Thyroid gland (tissue), 4 donors: ENCODE results near the gene TOMM20L. TPM values are rescaled to one million over a fixed set of nuclear protein-coding genes. Genes with fewer than 3 reads are reported as not detected.

Experiments used
- DNase-seq, 2 donors: peaks; one replicate each; pipeline ENCODE4 v3.0.0-alpha.2; 2019
- H3K27ac ChIP-seq, 3 donors: fragments of 200-600 bp; sonication (generic); 1 replicate in 2 of 3; 2 replicates in 1 of 3; pipeline ENCODE4 v1.5.1; 2016 to 2019; ENCODE audit warnings: mild to moderate bottlenecking in 1 of 3, moderate library complexity in 1 of 3
- H3K27me3 ChIP-seq: fragments of 200-600 bp; sonication (generic); one replicate; pipeline ENCODE4 v1.5.1; 2019
- H3K36me3 ChIP-seq, 2 donors: fragments of 200-600 bp; sonication (generic); one replicate each; pipeline ENCODE4 v1.5.1; 2016 to 2019
- H3K4me1 ChIP-seq, 2 donors: fragments of 200-600 bp; sonication (generic); one replicate each; pipeline ENCODE4 v1.5.1; 2017 to 2019
- H3K4me3 ChIP-seq, 3 donors: fragments of 200-600 bp; sonication (generic); replicated peaks in 1 of 3; 1 replicate in 2 of 3; 2 replicates in 1 of 3; pipeline ENCODE4 v1.5.1; 2016; ENCODE audit warnings: mild to moderate bottlenecking in 1 of 3
- H3K9me3 ChIP-seq: fragments of 200-600 bp; sonication (generic); one replicate; pipeline ENCODE4 v1.5.1; 2017
- POLR2A ChIP-seq, 2 donors: fragments of 450-650 bp; IDR thresholded peaks; one replicate each; pipeline ENCODE4 v1.6.1; 2017; ENCODE audit warnings: antibody characterized with exemption in 2 of 2, mild to moderate bottlenecking in 2 of 2, moderate library complexity in 1 of 2
- WGBS, 2 donors: methylation state at CpG; one replicate each; pipeline ENCODE4 v1.1.5; 2017; 5-methylcytosine and 5-hydroxymethylcytosine counted together
- intact Hi-C: fragments of 100-400 bp; cut with DNase I; formaldehyde crosslinking; loops from one replicate; pipeline ENCODE4 v1.15.1; 2023
- small RNA-seq: library from RNA; depleted of rRNA; stranded (forward); fragments of <200 nt; gene quantifications from one replicate; pipeline ENCODE3, GENCODE V24; 2016
- total RNA-seq, 4 donors: library from RNA; depleted of rRNA; stranded (reverse); fragments of >200 nt; gene quantifications; one replicate each; pipeline ENCODE4 v1.2.3, GENCODE V29; 2016
- TF ChIP-seq, protein P1 (sequence below), 6 experiments: fragments of 200-600 bp in 3 of 6; fragments of 450-650 bp in 3 of 6; sonication (generic) in 3 of 6; IDR thresholded peaks; one replicate each; pipeline ENCODE4 v1.5.1; 2016 to 2019; ENCODE audit warnings: antibody characterized with exemption in 6 of 6, mild to moderate bottlenecking in 2 of 6, inconsistent platforms in 1 of 6, moderate library complexity in 1 of 6

The TOMM20L gene
- total RNA-seq, 4 donors from 2014 or later, result not detected

DNA sequence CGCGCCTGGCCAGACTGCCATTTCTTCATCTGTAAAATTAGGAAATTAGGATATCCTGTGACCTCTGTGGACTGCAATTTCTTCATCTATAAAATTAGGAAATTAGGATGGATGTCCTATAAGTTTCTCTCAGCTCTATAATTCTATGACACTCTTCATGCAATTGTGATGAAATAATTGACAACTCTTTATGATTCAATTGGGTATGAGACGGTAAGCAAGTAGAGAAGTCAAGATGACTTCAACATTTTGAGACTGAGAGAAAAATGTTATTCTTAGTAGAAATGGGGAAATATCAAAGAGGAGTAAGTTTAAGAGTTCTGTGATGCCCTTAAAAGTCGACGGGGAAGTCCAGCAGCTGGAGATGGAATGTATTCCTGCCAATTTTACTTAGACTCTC is 43.7 kb downstream of the TOMM20L start:
- Histone ChIP-seq H3K4me3 (no peak overlapping the region), H3K27ac (no peak overlapping the region), H3K27me3 (no peaks in the 10 kb centered on the region), H3K36me3 (peaks cover 11 to 15% of the 10 kb centered on the region in 2 donors), H3K4me1 (no peaks in the 10 kb centered on the region), H3K9me3 (no peaks in the 10 kb centered on the region)
- intact Hi-C loops, result no loop called here
- TF ChIP-seq, protein P1, sequence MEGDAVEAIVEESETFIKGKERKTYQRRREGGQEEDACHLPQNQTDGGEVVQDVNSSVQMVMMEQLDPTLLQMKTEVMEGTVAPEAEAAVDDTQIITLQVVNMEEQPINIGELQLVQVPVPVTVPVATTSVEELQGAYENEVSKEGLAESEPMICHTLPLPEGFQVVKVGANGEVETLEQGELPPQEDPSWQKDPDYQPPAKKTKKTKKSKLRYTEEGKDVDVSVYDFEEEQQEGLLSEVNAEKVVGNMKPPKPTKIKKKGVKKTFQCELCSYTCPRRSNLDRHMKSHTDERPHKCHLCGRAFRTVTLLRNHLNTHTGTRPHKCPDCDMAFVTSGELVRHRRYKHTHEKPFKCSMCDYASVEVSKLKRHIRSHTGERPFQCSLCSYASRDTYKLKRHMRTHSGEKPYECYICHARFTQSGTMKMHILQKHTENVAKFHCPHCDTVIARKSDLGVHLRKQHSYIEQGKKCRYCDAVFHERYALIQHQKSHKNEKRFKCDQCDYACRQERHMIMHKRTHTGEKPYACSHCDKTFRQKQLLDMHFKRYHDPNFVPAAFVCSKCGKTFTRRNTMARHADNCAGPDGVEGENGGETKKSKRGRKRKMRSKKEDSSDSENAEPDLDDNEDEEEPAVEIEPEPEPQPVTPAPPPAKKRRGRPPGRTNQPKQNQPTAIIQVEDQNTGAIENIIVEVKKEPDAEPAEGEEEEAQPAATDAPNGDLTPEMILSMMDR (IDR thresholded peaks at IDR 0.05), result no peak
- no peak for TF ChIP-seq POLR2A (IDR thresholded peaks at IDR 0.05)
- no peak for DNase-seq
- 76 to 88% methylated on average over 5 of the region's 5 CpGs for WGBS, 2 donors

DNA sequence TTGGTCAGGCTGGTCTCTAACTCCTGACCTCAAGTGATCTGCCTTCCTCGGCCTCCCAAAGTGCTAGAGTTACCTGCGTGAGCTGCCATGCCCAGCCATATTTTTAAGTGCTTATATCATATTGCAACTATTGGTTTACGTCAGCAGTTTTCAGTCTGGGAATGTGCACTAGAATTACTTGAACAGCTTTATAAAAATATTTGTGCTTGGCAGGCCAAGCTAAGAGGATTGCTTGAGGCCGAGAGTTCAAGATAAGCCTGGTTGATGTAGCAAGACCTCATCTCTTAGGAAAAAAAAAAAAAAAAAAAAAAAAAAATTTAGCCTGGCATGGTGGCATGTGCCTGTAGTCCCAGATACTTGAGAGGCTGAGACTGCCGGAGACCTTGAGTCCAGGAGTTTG is 48.9 kb downstream of the TOMM20L start:
- 92 to 95% methylated on average over 5 of the region's 5 CpGs for WGBS, 2 donors
- Histone ChIP-seq H3K27ac (no peak overlapping the region), H3K27me3 (no peaks in the 10 kb centered on the region), H3K9me3 (no peaks in the 10 kb centered on the region), H3K36me3 (peaks cover 13 to 21% of the 10 kb centered on the region in 2 donors), H3K4me3 (no peak overlapping the region), H3K4me1 (no peaks in the 10 kb centered on the region)
- intact Hi-C loops, result no loop called here
- DNase-seq, result no peak
- TF ChIP-seq, protein P1 (IDR thresholded peaks at IDR 0.05), result no peak
- no peak for TF ChIP-seq POLR2A (IDR thresholded peaks at IDR 0.05)

DNA sequence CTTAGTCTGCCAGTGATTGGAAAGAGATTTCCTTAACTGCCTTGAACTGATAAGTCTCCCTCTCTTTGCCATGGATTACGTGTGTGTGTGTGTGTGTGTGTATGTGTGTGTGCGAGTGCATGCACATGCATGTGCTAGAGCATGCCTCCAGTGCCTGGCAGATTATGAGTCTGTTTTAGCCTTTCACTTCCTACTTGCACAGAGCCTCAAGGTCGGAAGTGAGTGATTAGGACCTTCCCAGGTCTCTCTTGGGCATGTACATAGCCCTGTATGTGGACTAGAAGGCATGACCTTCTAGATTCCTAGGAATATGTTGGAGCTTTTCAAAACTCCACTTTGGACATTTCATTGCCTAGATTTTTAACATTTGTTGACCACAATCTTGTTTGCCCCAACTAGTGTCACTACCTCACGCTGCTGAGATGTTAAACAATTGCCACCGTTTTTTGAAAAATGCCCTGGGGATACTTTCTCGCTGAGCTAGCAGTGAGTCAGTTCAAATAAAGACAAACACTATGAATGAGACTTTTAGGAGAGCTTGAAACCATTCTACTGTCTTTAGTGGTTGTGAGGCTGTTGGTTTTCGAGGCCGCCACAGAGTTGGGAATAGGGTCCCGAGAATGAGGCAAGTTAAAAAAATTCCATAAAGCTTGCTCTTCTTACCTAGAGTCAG is 60.0 kb downstream of the TOMM20L start:
- no peak for TF ChIP-seq POLR2A (IDR thresholded peaks at IDR 0.05)
- TF ChIP-seq, protein P1 (IDR thresholded peaks at IDR 0.05), result no peak
- Histone ChIP-seq H3K4me3 (no peak overlapping the region), H3K36me3 (peaks cover 12 to 14% of the 10 kb centered on the region in 2 donors), H3K27me3 (no peaks in the 10 kb centered on the region), H3K27ac (no peak overlapping the region), H3K4me1 (no peaks in the 10 kb centered on the region), H3K9me3 (no peaks in the 10 kb centered on the region)
- 89 to 92% methylated on average over 9 of the region's 9 CpGs for WGBS, 2 donors
- no peak for DNase-seq
- intact Hi-C loops, result no loop called here

Small RNAs within 50 kb of the gene (small RNA-seq; reads per million reads assigned to genes)
- not detected for gene RF00019

Other genes with a start within 250 kb of the TOMM20L start
- 1 to 10 TPM; 4.2 to 7.5 (median 7.0) TPM for gene ARMH4, start 243.7 kb upstream of the TOMM20L start, total RNA-seq
- 10 to 100 TPM; 59.8 to 79.1 (median 69.0) TPM for gene ACTR10, start 195.8 kb upstream of the TOMM20L start, total RNA-seq
- gene PSMA3, start 151.1 kb upstream of the TOMM20L start, total RNA-seq, result 100 to 1,000 TPM in 3 of 4 donors, 10 to 100 TPM in 1; 98.6 to 151 (median 131) TPM
- 10 to 100 TPM; 17.1 to 18.7 (median 17.6) TPM for gene ARID4A, start 97.4 kb upstream of the TOMM20L start, total RNA-seq
- 10 to 100 TPM; 40.4 to 87.2 (median 59.8) TPM for gene TIMM9, start 31.6 kb downstream of the TOMM20L start, total RNA-seq
- 10 to 100 TPM; 18.7 to 26.3 (median 21.2) TPM for gene KIAA0586, start 31.8 kb downstream of the TOMM20L start, total RNA-seq
- gene DACT1, start 242.0 kb downstream of the TOMM20L start, total RNA-seq, result 10 to 100 TPM; 10.1 to 34.6 (median 13.0) TPM